ENCODE results near the gene MBNL1. TPM values are rescaled to one million over a fixed set of nuclear protein-coding genes. Genes with fewer than 3 reads are reported as not detected.
A peak's percentile ranks its signal among the peaks of the same experiment; 100 is the strongest.

The MBNL1 gene
- total and polyA plus RNA-seq, 2 of the 4 experiments (the other 2 are of a cell fraction) = 127 to 664 TPM

- TF ChIP-seq BHLHE40 (IDR thresholded peaks at IDR 0.05; ENCODE audit: low read depth, low read length) (no peak), CHD1 (IDR thresholded peaks at IDR 0.05; ENCODE audit: low read depth, low read length) (no peak), MAZ (IDR thresholded peaks at IDR 0.05; ENCODE audit: borderline replicate concordance, low read depth, low read length) (no peak), ELK1 (IDR thresholded peaks at IDR 0.05; ENCODE audit: borderline replicate concordance, low read depth, low read length) (no peak), MAFK (IDR thresholded peaks at IDR 0.05; ENCODE audit: low read depth, low read length) (no peak), CEBPB (IDR thresholded peaks at IDR 0.05; ENCODE audit: low read depth, low read length) (no peak), FOS (IDR thresholded peaks at IDR 0.05; ENCODE audit: low read depth, low read length) (no peak), NFE2L2 (IDR thresholded peaks at IDR 0.05; ENCODE audit: low read depth, low read length) (no peak), RAD21 (IDR thresholded peaks at IDR 0.05; ENCODE audit: low read length) (no peak), RCOR1 (IDR thresholded peaks at IDR 0.05; ENCODE audit: insufficient replicate concordance, low read length) (no peak), MXI1 (IDR thresholded peaks at IDR 0.05; ENCODE audit: borderline replicate concordance, low read depth, low read length) (no peak)
- ATAC-seq (ENCODE audit: low read depth) = no peak
- no peak overlapping the region for H3K27ac ChIP-seq (ENCODE audit: insufficient read depth, low read length)
- peak overlapping the region; percentile 38 for H2BK5ac ChIP-seq (ENCODE audit: low read depth, low read length, poor library complexity, severe bottlenecking)
- no peak overlapping the region for H3K14ac ChIP-seq (replicated peaks; ENCODE audit: low read depth, low read length)
- dilution Hi-C loops (cut with HindIII; ENCODE audit: low sequenced_read_pairs, unreplicated experiment) = no loop called here
- H3K4ac ChIP-seq (ENCODE audit: low read depth, low read length) = no peak overlapping the region
- H3K56ac ChIP-seq (ENCODE audit: extremely low read depth, insufficient read depth, low read length) = no peak overlapping the region
- H4K20me1 ChIP-seq (ENCODE audit: insufficient read depth, low read length) = peaks cover 56% of the 10 kb centered on the region
- H3K4me1 ChIP-seq (ENCODE audit: control insufficient read depth, insufficient read depth, low read length) = peaks cover 14% of the 10 kb centered on the region
- no peak overlapping the region for H2BK15ac ChIP-seq (ENCODE audit: low read depth, low read length)
- H2AK5ac ChIP-seq (ENCODE audit: low read depth, low read length) = no peak overlapping the region
- peaks cover 11% of the 10 kb centered on the region for H3K9me1 ChIP-seq (ENCODE audit: insufficient read depth, low read length)
- no peak overlapping the region for H3K4me3 ChIP-seq (ENCODE audit: insufficient read depth, low read depth, low read length)
- no peak overlapping the region for H3K23ac ChIP-seq (ENCODE audit: low read depth, low read length)
- H2BK20ac ChIP-seq (ENCODE audit: low read depth, low read length) = no peak overlapping the region
- no peaks in the 10 kb centered on the region for H3K27me3 ChIP-seq (ENCODE audit: control insufficient read depth, insufficient read depth, low read length)
- H4K5ac ChIP-seq (ENCODE audit: low read depth, low read length) = no peak overlapping the region
- ChIA-PET POLR2A (ENCODE audit: unreplicated experiment) (no interaction called here), CTCF (no interaction called here)
- no peak overlapping the region for H2AFZ ChIP-seq (replicated peaks; ENCODE audit: low read length, poor library complexity)
- no peak overlapping the region for H2BK120ac ChIP-seq (ENCODE audit: low read depth, low read length)
- H3K9me3 ChIP-seq (ENCODE audit: control insufficient read depth, insufficient read depth, low read length) = no peaks in the 10 kb centered on the region
- in situ Hi-C loops (cut with MboI; ENCODE audit: low sequenced_read_pairs) = no loop called here
- DNase-seq = no peak
- H3K9ac ChIP-seq (ENCODE audit: low read depth, low read length) = no peak overlapping the region
- WGBS, 2 experiments (ENCODE audit: extremely low coverage in 2 of 2, insufficient read length in 1 of 2) = no CpG with 5 or more reads among the region's 1 CpG
- no TSS peak for BruUV-seq (replicated peaks)
- H3K18ac ChIP-seq (ENCODE audit: low read depth, low read length) = no peak overlapping the region
- no peak overlapping the region for H3K4me2 ChIP-seq (ENCODE audit: low read depth, low read length)
- no peak overlapping the region for H4K8ac ChIP-seq (ENCODE audit: low read depth in 2 of 2, low read length in 2 of 2)
- peaks cover 8 to 55% of the 10 kb centered on the region in 2 experiments for H3K79me1 ChIP-seq (ENCODE audit: low read depth in 1 of 2, low read length in 2 of 2)
- no peak overlapping the region for H4K91ac ChIP-seq (ENCODE audit: insufficient read depth, low read depth, low read length)
- intact Hi-C loops (cut with micrococcal nuclease) = no loop called here
- no peak overlapping the region for H2AK9ac ChIP-seq (replicated peaks; ENCODE audit: low read depth, low read length, poor library complexity)
- H3K36me3 ChIP-seq (ENCODE audit: control insufficient read depth, insufficient read depth, low read length) = no peaks in the 10 kb centered on the region; the same call in 1 of the 2 replicates
Observed at GRCh38 chr3:152404976-152405375, 136.2 kb downstream of the MBNL1 start.
